IMR-90 (cell line): ENCODE measurements around the gene RHOB. TPM values are rescaled to one million over a fixed set of nuclear protein-coding genes. Genes with fewer than 3 reads are reported as not detected.

Experiments used
- ATAC-seq: fragments of 200-7000 bp; cut with Tn5 transposase; 2 replicates; pipeline ENCODE4 v1.9.1; 2020; ENCODE audit warnings: low read depth, mild to moderate bottlenecking, moderate library complexity
- BruUV-seq: library from RNA; stranded (reverse); fragments of 400-500 nt; replicated peaks from 2 replicates; lab custom pipeline; 2021; lab: Mats Ljungman, UMichigan
- CTCF ChIA-PET: fragments of 300-600 bp; formaldehyde crosslinking; extraction: SDS; loops from one replicate; lab custom pipeline; 2021; ENCODE audit warnings: antibody characterized with exemption; lab: Yijun Ruan, JAX
- POLR2A ChIA-PET: fragments of 300-600 bp; sonication (Branson Sonifier 250); formaldehyde crosslinking; loops from one replicate; lab custom pipeline; 2022; ENCODE audit warnings: antibody characterized with exemption; ENCODE audit not compliant: unreplicated experiment; lab: Charles Lee
- DNase-seq: peaks from one replicate; pipeline ENCODE4 v3.0.0; 2013
- H2AFZ ChIP-seq: replicated peaks from 2 replicates; pipeline ENCODE3; 2013; ENCODE audit warnings: low read length, mild to moderate bottlenecking; ENCODE audit not compliant: poor library complexity
- H2AK5ac ChIP-seq: 2 replicates; pipeline ENCODE4 v1.6.1; 2013; ENCODE audit warnings: low read depth, low read length, inconsistent platforms
- H2AK9ac ChIP-seq: replicated peaks from 2 replicates; pipeline ENCODE3; 2013; ENCODE audit warnings: mild to moderate bottlenecking, low read depth, low read length, moderate library complexity; ENCODE audit not compliant: poor library complexity
- H2BK120ac ChIP-seq: 2 replicates; pipeline ENCODE4 v1.6.1; 2013; ENCODE audit warnings: low read depth, low read length, inconsistent platforms
- H2BK15ac ChIP-seq: 3 replicates; pipeline ENCODE4 v1.6.1; 2013; ENCODE audit warnings: low read depth, low read length, inconsistent platforms
- H2BK20ac ChIP-seq: 2 replicates; pipeline ENCODE4 v1.6.1; 2013; ENCODE audit warnings: low read depth, mild to moderate bottlenecking, inconsistent platforms, low read length, moderate library complexity
- H2BK5ac ChIP-seq: 2 replicates; pipeline ENCODE4 v1.6.1; 2013; ENCODE audit warnings: mild to moderate bottlenecking, low read depth, low read length, inconsistent platforms; ENCODE audit not compliant: poor library complexity, severe bottlenecking
- H3K14ac ChIP-seq: replicated peaks from 2 replicates; pipeline ENCODE4 v1.6.1; 2013; ENCODE audit warnings: low read depth, low read length, inconsistent platforms
- H3K18ac ChIP-seq: 2 replicates; pipeline ENCODE4 v1.6.1; 2013; ENCODE audit warnings: low read depth, low read length, control low read depth
- H3K23ac ChIP-seq: 2 replicates; pipeline ENCODE4 v1.6.1; 2013; ENCODE audit warnings: low read depth, low read length, inconsistent platforms
- H3K27ac ChIP-seq: 2 replicates; pipeline ENCODE4 v1.5.1; 2013; ENCODE audit warnings: mild to moderate bottlenecking, control low read depth, low read length; ENCODE audit not compliant: insufficient read depth
- H3K27me3 ChIP-seq: 2 replicates; pipeline ENCODE4 v1.6.1; 2013; ENCODE audit warnings: low read length; ENCODE audit not compliant: control insufficient read depth, insufficient read depth
- H3K36me3 ChIP-seq: 2 replicates; pipeline ENCODE4 v1.6.1; 2013; ENCODE audit warnings: low read length, mixed read lengths; ENCODE audit not compliant: control insufficient read depth, insufficient read depth
- H3K4ac ChIP-seq: 2 replicates; pipeline ENCODE4 v1.6.1; 2013; ENCODE audit warnings: low read depth, low read length, inconsistent platforms
- H3K4me1 ChIP-seq: 2 replicates; pipeline ENCODE4 v1.6.1; 2013; ENCODE audit warnings: low read length, mixed read lengths; ENCODE audit not compliant: control insufficient read depth, insufficient read depth
- H3K4me2 ChIP-seq: 2 replicates; pipeline ENCODE4 v1.6.1; 2013; ENCODE audit warnings: low read depth, mild to moderate bottlenecking, control low read depth, low read length, moderate library complexity
- H3K4me3 ChIP-seq: 2 replicates; pipeline ENCODE4 v1.5.1; 2013; ENCODE audit warnings: low read depth, mild to moderate bottlenecking, control low read depth, low read length, moderate library complexity; ENCODE audit not compliant: insufficient read depth
- H3K56ac ChIP-seq: 2 replicates; pipeline ENCODE4 v1.6.1; 2013; ENCODE audit warnings: low read length, inconsistent platforms; ENCODE audit not compliant: insufficient read depth; ENCODE audit errors: extremely low read depth
- H3K79me1 ChIP-seq, 2 experiments: 2 replicates each; pipeline ENCODE4 v1.6.1; 2013; ENCODE audit warnings: low read length in 2 of 2, inconsistent platforms in 1 of 2, low read depth in 1 of 2
- H3K9ac ChIP-seq: 2 replicates; pipeline ENCODE4 v1.6.1; 2013; ENCODE audit warnings: low read depth, low read length, control low read depth
- H3K9me1 ChIP-seq: 2 replicates; pipeline ENCODE4 v1.6.1; 2013; ENCODE audit warnings: low read length, inconsistent platforms; ENCODE audit not compliant: insufficient read depth
- H3K9me3 ChIP-seq: 2 replicates; pipeline ENCODE4 v1.6.1; 2013; ENCODE audit warnings: low read length; ENCODE audit not compliant: control insufficient read depth, insufficient read depth
- H4K20me1 ChIP-seq: 2 replicates; pipeline ENCODE4 v1.6.1; 2013; ENCODE audit warnings: low read length, inconsistent platforms; ENCODE audit not compliant: insufficient read depth
- H4K5ac ChIP-seq: 2 replicates; pipeline ENCODE4 v1.6.1; 2013; ENCODE audit warnings: mild to moderate bottlenecking, low read depth, low read length, control low read depth
- H4K8ac ChIP-seq, 2 experiments: 2 replicates each; pipeline ENCODE4 v1.6.1; 2013; ENCODE audit warnings: low read depth in 2 of 2, low read length in 2 of 2, control low read depth in 1 of 2, inconsistent platforms in 1 of 2
- H4K91ac ChIP-seq: 2 replicates; pipeline ENCODE4 v1.6.1; 2013; ENCODE audit warnings: low read depth, low read length, inconsistent platforms; ENCODE audit not compliant: insufficient read depth
- BHLHE40 ChIP-seq: fragments of 150-350 bp; IDR thresholded peaks from 2 replicates; pipeline ENCODE4 v1.6.1; 2016; ENCODE audit warnings: mild to moderate bottlenecking, low read depth, low read length
- CEBPB ChIP-seq: IDR thresholded peaks from 2 replicates; pipeline ENCODE4 v1.6.1; 2012; ENCODE audit warnings: low read depth, low read length, improper control_type of control experiment
- CHD1 ChIP-seq: IDR thresholded peaks from 2 replicates; pipeline ENCODE4 v1.6.1; 2012; ENCODE audit warnings: low read depth, low read length, improper control_type of control experiment
- CTCF ChIP-seq: conservative IDR thresholded peaks from 2 replicates; pipeline ENCODE4 v1.5.1; 2012; ENCODE audit warnings: mild to moderate bottlenecking, low read depth, low read length, improper control_type of control experiment
- FOS ChIP-seq: fragments of 150-350 bp; IDR thresholded peaks from 2 replicates; pipeline ENCODE4 v1.6.1; 2016; ENCODE audit warnings: low read depth, low read length
- MAFK ChIP-seq: IDR thresholded peaks from 2 replicates; pipeline ENCODE4 v1.6.1; 2012; ENCODE audit warnings: low read depth, low read length, improper control_type of control experiment
- MAZ ChIP-seq: IDR thresholded peaks from 2 replicates; pipeline ENCODE4 v1.6.1; 2012; ENCODE audit warnings: low read depth, mild to moderate bottlenecking, low read length, improper control_type of control experiment, moderate library complexity, borderline replicate concordance
- MXI1 ChIP-seq: IDR thresholded peaks from 2 replicates; pipeline ENCODE4 v1.6.1; 2012; ENCODE audit warnings: low read depth, mild to moderate bottlenecking, low read length, moderate library complexity, borderline replicate concordance
- NFE2L2 ChIP-seq: fragments of 150-350 bp; IDR thresholded peaks from 2 replicates; pipeline ENCODE4 v1.6.1; 2016; ENCODE audit warnings: low read depth, mild to moderate bottlenecking, low read length
- POLR2A ChIP-seq: IDR thresholded peaks from 2 replicates; pipeline ENCODE4 v1.6.1; 2012; ENCODE audit warnings: mild to moderate bottlenecking, low read depth, low read length
- RAD21 ChIP-seq: IDR thresholded peaks from 2 replicates; pipeline ENCODE4 v1.6.1; 2012; ENCODE audit warnings: low read length, improper control_type of control experiment
- RCOR1 ChIP-seq: IDR thresholded peaks from 2 replicates; pipeline ENCODE4 v1.6.1; 2012; ENCODE audit warnings: mild to moderate bottlenecking, low read length, improper control_type of control experiment; ENCODE audit not compliant: insufficient replicate concordance
- RFX5 ChIP-seq: IDR thresholded peaks from 2 replicates; pipeline ENCODE4 v1.8.0; 2012; ENCODE audit warnings: low read depth, mild to moderate bottlenecking, low read length, moderate library complexity
- SMC3 ChIP-seq: fragments of 150-350 bp; IDR thresholded peaks from 2 replicates; pipeline ENCODE4 v1.6.1; 2016; ENCODE audit warnings: low read depth, mild to moderate bottlenecking, antibody characterized with exemption, low read length, moderate library complexity
- WGBS, 2 experiments: methylation state at CpG; one replicate each; pipeline versions ENCODE4 v1.1.5 to v1.1.7; 2013; ENCODE audit warnings: missing lambda C conversion rate in 2 of 2; ENCODE audit not compliant: insufficient read length in 1 of 2; ENCODE audit errors: extremely low coverage in 2 of 2; 5-methylcytosine and 5-hydroxymethylcytosine counted together
- dilution Hi-C: fragments of 300-500 bp; cut with HindIII; formaldehyde crosslinking; loops from one replicate; pipeline ENCODE4 v1.14.3; 2018; ENCODE audit warnings: low sequenced_read_pairs; ENCODE audit not compliant: unreplicated experiment
- in situ Hi-C: fragments of 300-500 bp; cut with MboI; formaldehyde crosslinking; loops from 3 replicates; pipeline ENCODE4 v1.14.3; 2019; ENCODE audit warnings: low sequenced_read_pairs, inconsistent platforms, mixed read lengths
- intact Hi-C: fragments of 100-400 bp; cut with micrococcal nuclease; formaldehyde crosslinking; loops from 2 replicates; pipeline ENCODE4 v1.10.0; 2022
- polyA plus RNA-seq, 3 experiments: library from polyadenylated mRNA; depleted of rRNA; stranded (reverse); fragments of >200 nt; gene quantifications; 2 replicates each; pipeline ENCODE4 v1.2.3, GENCODE V29; 2012; ENCODE audit warnings: low replicate concordance in 1 of 3
- total RNA-seq: library from RNA; depleted of rRNA; stranded (reverse); fragments of >200 nt; gene quantifications from 2 replicates; pipeline ENCODE4 v1.2.3, GENCODE V29; 2012
- TF ChIP-seq, protein P1 (sequence below): fragments of 150-350 bp; IDR thresholded peaks from 2 replicates; pipeline ENCODE4 v1.6.1; 2016; ENCODE audit warnings: low read depth, mild to moderate bottlenecking, low read length, moderate library complexity, borderline replicate concordance
- TF ChIP-seq, protein P2 (sequence below): fragments of 150-350 bp; IDR thresholded peaks from 2 replicates; pipeline ENCODE4 v1.6.1; 2017; ENCODE audit warnings: mild to moderate bottlenecking, antibody characterized with exemption, low read length, low read depth

Gene RHOB
- total and polyA plus RNA-seq, 2 of the 4 experiments (the other 2 are of a cell fraction), result 112 to 149 TPM

- Histone ChIP-seq H4K8ac (no peak overlapping the region), H2BK120ac (no peak overlapping the region), H2BK15ac (no peak overlapping the region), H3K14ac (no peak overlapping the region), H2BK20ac (no peak overlapping the region), H3K9me3 (no peaks in the 10 kb centered on the region), H3K4me1 (no peaks in the 10 kb centered on the region), H2BK5ac (no peak overlapping the region), H3K27ac (no peak overlapping the region), H3K27me3 (peaks cover 6% of the 10 kb centered on the region; the same call in 1 of the 2 replicates), H3K56ac (no peak overlapping the region), H3K23ac (no peak overlapping the region), H3K36me3 (no peaks in the 10 kb centered on the region), H3K79me1 (no peaks in the 10 kb centered on the region), H3K9me1 (no peaks in the 10 kb centered on the region), H2AK9ac (no peak overlapping the region), H4K5ac (no peak overlapping the region), H4K91ac (no peak overlapping the region), H3K4me3 (no peak overlapping the region), H3K4me2 (no peak overlapping the region), H3K18ac (no peak overlapping the region), H2AFZ (no peak overlapping the region), H4K20me1 (no peaks in the 10 kb centered on the region), H3K9ac (no peak overlapping the region), H3K4ac (no peak overlapping the region), H2AK5ac (no peak overlapping the region)
- 86% methylated on average over 8 of the region's 9 CpGs; no CpG with 5 or more reads in 1 of the 2 experiments for WGBS, 2 experiments
- TF ChIP-seq MAZ (no peak), CHD1 (no peak), NFE2L2 (no peak), SMC3 (no peak), CTCF (no peak), RAD21 (no peak), MAFK (no peak), RCOR1 (no peak), BHLHE40 (no peak), CEBPB (no peak), RFX5 (no peak), POLR2A (no peak), MXI1 (no peak), FOS (no peak)
- TF ChIP-seq, protein P1, sequence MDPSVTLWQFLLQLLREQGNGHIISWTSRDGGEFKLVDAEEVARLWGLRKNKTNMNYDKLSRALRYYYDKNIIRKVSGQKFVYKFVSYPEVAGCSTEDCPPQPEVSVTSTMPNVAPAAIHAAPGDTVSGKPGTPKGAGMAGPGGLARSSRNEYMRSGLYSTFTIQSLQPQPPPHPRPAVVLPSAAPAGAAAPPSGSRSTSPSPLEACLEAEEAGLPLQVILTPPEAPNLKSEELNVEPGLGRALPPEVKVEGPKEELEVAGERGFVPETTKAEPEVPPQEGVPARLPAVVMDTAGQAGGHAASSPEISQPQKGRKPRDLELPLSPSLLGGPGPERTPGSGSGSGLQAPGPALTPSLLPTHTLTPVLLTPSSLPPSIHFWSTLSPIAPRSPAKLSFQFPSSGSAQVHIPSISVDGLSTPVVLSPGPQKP, result no peak
- TF ChIP-seq, protein P2, sequence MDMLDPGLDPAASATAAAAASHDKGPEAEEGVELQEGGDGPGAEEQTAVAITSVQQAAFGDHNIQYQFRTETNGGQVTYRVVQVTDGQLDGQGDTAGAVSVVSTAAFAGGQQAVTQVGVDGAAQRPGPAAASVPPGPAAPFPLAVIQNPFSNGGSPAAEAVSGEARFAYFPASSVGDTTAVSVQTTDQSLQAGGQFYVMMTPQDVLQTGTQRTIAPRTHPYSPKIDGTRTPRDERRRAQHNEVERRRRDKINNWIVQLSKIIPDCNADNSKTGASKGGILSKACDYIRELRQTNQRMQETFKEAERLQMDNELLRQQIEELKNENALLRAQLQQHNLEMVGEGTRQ, result no peak
- intact Hi-C loops, result no loop called here
- ATAC-seq, result no peak
- no TSS peak for BruUV-seq
- no peak for DNase-seq
- ChIA-PET CTCF (no interaction called here), POLR2A (no interaction called here)
- dilution Hi-C loops, result no loop called here
- in situ Hi-C loops, result no loop called here
Measured at GRCh38 chr2:20479835-20480234, 33.0 kb downstream of the RHOB start.
